GM18511 (cell line): ENCODE measurements around the gene TBXAS1.

Experiments
- ATAC-seq: cut with Tn5 transposase; IDR thresholded peaks from one replicate; pipeline ENCODE4 v1.9.1; 2021; ENCODE audit warnings: mild to moderate bottlenecking, moderate library complexity; ENCODE audit not compliant: unreplicated experiment

The TBXAS1 gene

DNA sequence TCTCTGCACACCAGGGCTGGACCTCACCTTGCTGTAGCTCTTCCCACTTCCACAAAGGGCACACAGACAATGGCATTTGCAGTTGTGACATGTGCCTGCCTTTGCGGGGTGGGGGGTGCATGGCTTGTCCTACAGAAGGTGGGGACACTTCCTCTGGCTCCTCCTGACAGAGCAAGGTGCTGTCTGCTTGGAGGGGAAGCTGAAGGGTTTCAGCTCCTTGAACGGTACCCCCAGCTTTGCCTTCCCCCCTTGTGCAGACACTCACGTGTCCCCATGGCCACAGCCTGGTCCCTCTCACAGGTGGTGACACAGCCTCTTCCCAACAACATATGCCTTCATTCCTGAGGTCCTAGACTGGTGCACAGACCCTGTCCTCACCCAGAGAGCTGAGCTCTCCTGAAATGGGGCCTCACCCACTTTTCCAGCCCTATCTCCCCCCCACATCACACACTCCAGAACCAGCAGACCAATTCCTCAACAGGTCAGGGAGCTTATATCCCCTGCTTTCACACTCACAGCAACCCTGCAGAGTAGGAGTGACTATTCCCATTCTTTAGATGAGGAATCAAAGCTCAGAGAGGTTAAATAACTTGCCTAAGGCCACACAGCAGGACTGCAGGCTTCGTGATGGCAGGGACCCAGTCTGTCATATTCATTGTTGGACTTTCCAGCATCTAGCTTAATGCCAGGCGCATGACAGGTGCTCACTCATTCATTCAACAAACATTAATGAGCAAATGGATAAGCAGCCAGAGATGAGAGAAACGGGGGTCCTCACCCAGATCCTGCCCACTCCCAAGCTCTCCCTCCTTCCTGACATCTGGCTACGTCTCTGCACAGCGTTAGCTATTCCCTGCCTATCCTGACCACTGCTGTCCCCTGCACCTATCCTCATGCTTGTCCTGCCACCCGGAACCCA is 189.3 kb downstream of the TBXAS1 start:
- ATAC-seq: no peak

GRCh38 chr7:140019172-140019571 is 190.1 kb downstream of the TBXAS1 start:
- no peak for ATAC-seq

- no peak for ATAC-seq
Measured at GRCh38 chr7:140019606-140020005, 190.5 kb downstream of the TBXAS1 start.

DNA sequence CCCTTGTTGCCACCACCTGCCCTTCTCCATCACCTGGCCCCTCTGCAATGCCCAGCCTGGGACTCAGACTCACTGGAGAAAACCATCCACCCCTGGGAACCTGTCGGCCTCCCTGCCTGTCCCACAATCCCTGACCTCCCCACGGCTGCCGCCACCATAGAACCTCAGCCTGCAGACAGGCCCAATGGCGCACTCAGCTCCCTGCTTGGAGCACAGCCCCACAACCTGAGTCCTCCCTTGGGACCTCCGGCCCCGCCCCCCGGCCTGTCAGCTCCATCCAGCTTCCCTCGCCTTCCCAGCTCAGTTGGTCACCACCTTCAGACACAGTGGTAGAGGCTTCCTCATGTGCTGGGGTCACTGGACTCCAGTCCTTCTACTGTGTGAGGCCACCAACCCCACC is 192.5 kb downstream of the TBXAS1 start:
- ATAC-seq: no peak

- no peak for ATAC-seq
Measured at GRCh38 chr7:140022582-140023211, 193.6 kb downstream of the TBXAS1 start.

DNA sequence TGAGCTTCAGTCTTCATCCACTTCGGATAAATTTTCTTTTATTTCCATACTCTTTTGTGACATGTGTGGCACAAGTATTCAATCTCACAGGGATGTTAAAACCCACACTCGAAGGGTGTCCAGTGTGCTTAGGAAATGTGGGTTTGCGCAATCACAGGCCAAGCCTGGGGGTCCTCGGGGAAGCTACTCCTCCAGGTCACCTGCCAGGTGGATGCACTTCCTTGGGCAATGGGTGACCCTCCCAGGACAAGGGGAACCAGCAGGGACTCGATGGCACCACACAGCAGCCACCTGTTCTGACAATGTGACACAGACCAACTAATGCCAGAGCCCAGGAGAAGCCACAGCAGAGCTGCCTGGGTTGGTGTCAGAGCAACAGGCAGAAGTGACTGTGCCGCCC is 194.7 kb downstream of the TBXAS1 start:
- ATAC-seq: no peak

DNA sequence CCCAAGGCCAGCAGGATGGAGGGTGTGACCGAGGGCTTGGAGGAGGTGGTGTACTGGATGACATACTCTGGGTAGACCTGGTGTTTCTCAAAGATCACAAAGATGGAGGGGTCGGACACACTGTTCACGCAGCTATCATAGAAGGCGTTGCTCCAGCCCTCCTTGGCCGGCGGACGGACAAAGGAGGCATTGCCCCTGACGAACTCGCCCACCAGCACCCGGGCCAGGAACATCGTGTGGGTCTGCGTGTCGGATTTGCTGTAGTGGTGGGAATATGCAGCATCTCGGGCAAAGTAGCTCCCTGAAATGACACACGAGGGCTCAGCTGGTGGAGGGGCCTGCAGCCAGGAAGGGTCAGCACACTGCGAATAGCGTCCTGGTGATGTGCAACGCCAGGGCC is 195.5 kb downstream of the TBXAS1 start:
- no peak for ATAC-seq

- ATAC-seq: no peak
Measured at GRCh38 chr7:140025241-140025640, 196.2 kb downstream of the TBXAS1 start.

DNA sequence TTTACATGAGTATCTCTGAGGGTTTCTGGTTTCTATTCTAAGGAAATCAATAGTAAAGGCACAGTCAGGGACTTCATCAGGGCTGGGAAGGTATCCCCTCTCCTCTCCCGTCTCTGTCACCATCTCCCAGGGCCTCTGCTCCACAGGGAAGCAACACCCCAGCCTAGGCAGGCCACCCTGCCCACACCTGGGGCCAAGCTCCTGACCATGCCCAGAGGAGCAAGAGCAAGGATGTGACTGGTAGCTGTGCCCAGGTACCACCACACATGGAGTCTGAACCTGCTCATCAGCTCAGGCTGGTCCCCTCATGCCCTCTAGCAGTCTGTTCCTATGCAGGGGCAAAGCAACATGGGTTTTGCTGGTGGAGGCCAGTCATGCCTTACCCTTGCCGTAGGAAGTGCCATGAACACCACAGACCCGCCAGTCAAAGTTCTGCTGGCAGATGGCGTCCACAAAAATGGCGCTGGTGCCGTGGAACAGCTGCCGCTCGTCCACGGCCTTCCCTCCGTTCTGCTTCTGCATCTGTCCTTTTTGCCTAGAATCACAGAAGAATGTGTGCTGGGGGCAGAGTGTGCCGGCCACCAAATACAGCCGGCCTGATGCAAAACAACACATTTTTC is 196.9 kb downstream of the TBXAS1 start:
- ATAC-seq: no peak

DNA sequence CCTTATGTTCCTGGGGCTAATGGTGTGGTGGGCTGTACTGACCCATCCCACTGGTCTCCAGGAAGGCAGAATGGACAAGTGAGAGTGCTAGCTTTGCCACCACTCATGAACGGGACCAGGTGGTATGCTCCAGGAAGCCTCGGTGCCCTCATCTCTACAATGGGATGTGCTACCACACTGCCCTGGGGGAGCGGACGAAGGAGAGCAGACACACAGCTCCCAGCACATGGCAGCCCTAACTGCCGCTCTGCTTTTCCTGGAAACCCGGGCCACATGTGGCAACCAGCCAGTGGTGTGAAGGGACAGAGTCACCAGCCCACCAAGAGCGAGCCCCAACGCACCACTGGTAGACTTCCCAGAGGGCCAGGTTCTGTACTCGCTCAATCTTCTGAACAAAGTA is 197.9 kb downstream of the TBXAS1 start:
- no peak for ATAC-seq

GRCh38 chr7:140027858-140028257 is 198.8 kb downstream of the TBXAS1 start:
- ATAC-seq: no peak

GRCh38 chr7:140028311-140028710 is 199.2 kb downstream of the TBXAS1 start:
- ATAC-seq: no peak

DNA sequence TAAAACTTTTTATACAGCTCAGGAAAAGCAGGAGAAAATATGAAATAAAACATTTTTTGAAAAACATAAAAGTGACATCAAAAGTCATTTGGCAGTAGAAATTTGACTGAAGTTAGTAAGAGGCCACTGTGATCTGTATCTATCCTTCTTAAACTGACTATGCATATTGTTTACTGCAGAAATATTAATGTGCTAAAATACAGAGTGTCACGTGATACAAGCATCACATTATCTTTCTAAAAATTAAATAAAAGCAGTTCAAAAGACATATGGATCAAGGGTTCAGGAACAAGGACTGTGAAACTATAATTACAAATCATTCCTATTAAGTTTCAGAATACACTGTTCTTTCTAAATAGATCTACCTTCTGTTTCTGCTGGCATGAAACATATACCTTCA is 200.0 kb downstream of the TBXAS1 start:
- no peak for ATAC-seq

DNA sequence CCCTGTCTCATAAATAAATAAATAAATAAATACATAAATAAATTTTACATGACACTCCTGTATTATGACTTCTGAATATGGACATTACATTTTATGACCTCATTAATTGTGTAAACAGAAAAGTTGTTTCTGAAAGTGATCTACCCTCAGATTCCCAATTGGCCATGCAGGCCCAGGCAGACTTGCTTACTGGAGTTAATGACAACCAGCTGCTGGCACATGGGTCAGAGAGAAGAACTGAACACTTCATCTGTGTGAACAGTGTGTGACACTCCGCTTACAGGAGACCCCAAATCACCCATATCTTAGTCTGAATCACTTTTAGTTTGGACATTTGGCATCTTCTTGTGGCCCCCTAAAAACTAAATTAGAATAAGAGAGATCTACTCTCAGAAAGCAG is 202.3 kb downstream of the TBXAS1 start:
- ATAC-seq: no peak

GRCh38 chr7:140033036-140033435 is 204.0 kb downstream of the TBXAS1 start:
- ATAC-seq: no peak

GRCh38 chr7:140033779-140034363 is 204.8 kb downstream of the TBXAS1 start:
- ATAC-seq: no peak

- no peak for ATAC-seq
Measured at GRCh38 chr7:140034421-140034820, 205.4 kb downstream of the TBXAS1 start.

DNA sequence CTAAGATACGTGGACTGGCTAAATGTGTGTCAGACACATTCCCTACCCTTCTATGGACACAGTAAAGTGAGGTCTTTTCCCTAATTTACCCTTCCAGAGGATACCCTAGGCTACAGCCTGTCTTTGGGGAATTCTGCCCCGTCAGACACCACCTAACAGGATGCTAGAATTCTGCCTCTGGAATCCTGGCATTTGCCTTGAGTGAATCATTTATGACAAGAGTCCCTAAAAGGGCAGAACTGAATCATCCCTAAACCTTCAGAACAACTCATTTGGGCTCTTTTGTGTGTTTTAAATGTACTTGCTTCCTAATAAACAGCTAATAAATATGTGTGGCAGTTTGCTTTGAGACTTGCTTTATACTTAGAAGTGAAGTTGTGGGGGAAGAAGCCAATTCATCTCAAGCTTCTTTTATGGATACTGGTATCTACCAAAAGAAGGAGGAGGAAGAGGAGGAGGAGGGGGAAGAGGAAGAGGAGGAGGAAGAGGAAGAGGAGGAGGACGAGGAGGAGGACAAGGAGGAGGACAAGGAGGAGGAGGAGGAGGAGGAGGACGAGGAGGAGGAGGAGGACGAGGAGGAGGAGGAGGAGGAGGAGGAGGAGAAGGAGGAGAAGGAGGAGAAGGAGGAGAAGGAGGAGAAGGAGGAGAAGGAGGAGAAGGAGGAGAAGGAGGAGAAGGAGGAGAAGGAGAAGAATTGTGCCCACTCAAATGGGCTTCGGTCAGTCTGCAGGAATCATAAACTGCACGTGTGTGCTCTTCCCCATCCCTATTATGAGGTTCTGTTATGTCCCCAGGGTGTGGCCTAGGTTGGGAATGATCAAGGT is 206.5 kb downstream of the TBXAS1 start:
- ATAC-seq: no peak

DNA sequence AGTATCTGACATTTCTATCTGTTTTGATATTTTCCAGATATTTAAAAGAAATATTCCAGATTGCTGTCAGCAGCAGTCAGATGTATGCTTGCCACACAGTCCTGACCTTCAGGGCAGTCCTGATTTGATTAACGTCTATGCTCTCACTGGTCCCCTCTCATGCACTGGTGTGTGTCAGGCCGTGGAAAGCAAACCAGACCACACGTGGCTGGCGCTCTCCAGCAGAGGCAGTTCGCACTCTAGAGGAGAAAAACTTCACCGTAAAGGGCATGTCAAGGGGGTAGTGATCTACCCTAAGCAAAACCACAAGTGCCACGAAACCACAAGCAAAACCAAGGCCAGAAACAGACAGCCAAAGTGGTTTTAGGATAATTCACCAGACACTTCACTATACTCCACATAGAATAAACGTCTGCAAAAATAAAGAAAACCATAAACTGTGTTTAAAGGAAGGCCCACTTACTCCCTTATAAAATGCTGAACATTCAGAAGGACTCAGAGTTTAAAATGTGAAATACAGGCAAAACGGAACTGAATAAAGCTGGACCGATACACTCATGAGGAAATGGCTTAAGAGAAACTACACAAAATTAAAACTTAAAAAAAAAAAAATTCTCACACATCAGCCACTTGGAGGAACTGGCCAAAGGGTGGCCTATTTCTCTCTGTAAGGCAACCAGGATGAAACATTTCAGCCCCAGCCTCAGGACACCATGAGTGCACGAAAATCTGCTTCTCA is 207.3 kb downstream of the TBXAS1 start:
- ATAC-seq: peak; percentile 80

- no peak for ATAC-seq
Measured at GRCh38 chr7:140039066-140039465, 210.0 kb downstream of the TBXAS1 start.
